Measurements from ENCODE around the gene C12orf60.

DNA sequence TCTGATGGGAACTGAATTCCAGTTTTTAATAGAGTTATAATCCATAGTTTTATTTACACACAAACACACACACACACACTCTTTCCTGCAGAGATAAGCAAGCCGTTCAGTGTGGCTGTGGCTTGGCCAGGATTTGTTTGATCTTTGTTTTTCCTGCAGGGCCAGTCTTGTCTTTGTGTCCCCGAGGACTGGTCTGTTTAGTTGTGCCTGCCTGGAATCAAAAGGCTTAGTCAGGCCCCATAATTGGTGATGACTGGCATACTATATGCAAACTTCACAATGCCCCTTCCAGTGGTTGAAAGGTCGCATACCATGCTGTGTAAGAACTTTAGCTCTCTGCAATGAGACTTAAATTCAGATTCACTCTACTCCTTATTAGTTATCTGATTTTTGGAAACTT lies 26.2 kb upstream of the C12orf60 start:
- TF ChIP-seq SIN3A (IDR thresholded peaks at IDR 0.05; ENCODE audit: borderline replicate concordance, insufficient read depth, low read length) (no peak), TAF1 (IDR thresholded peaks at IDR 0.05; ENCODE audit: borderline replicate concordance, insufficient read depth, low read length) (no peak), POLR2AphosphoS5 (IDR thresholded peaks at IDR 0.05; ENCODE audit: low read depth, low read length) (no peak)
- TF ChIP-seq, protein P1, sequence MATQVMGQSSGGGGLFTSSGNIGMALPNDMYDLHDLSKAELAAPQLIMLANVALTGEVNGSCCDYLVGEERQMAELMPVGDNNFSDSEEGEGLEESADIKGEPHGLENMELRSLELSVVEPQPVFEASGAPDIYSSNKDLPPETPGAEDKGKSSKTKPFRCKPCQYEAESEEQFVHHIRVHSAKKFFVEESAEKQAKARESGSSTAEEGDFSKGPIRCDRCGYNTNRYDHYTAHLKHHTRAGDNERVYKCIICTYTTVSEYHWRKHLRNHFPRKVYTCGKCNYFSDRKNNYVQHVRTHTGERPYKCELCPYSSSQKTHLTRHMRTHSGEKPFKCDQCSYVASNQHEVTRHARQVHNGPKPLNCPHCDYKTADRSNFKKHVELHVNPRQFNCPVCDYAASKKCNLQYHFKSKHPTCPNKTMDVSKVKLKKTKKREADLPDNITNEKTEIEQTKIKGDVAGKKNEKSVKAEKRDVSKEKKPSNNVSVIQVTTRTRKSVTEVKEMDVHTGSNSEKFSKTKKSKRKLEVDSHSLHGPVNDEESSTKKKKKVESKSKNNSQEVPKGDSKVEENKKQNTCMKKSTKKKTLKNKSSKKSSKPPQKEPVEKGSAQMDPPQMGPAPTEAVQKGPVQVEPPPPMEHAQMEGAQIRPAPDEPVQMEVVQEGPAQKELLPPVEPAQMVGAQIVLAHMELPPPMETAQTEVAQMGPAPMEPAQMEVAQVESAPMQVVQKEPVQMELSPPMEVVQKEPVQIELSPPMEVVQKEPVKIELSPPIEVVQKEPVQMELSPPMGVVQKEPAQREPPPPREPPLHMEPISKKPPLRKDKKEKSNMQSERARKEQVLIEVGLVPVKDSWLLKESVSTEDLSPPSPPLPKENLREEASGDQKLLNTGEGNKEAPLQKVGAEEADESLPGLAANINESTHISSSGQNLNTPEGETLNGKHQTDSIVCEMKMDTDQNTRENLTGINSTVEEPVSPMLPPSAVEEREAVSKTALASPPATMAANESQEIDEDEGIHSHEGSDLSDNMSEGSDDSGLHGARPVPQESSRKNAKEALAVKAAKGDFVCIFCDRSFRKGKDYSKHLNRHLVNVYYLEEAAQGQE (IDR thresholded peaks at IDR 0.05; ENCODE audit: insufficient read depth in 1 of 2, low read depth in 2 of 2, low read length in 2 of 2): no peak

Measured in PFSK-1 (cell line).